NT2/D1 (cell line): ENCODE results near the gene PDLIM5.
"Not testable (repeated sequence)": the region's sequence is repeated elsewhere in the genome, so short reads cannot be mapped to it uniquely, and the experiment has no call there.

Experiments used
- DNase-seq: peaks from one replicate; pipeline ENCODE4 v3.0.0-alpha.2; 2011; ENCODE audit warnings: low read depth, low spot score
- H3K27me3 ChIP-seq: 2 replicates; pipeline ENCODE4 v1.6.0; 2011; ENCODE audit warnings: mild to moderate bottlenecking; ENCODE audit not compliant: insufficient read length, insufficient read depth
- H3K36me3 ChIP-seq: 2 replicates; pipeline ENCODE4 v1.6.1; 2011; ENCODE audit warnings: mild to moderate bottlenecking, low read length, mixed read lengths; ENCODE audit not compliant: insufficient read depth, insufficient read length
- H3K4me1 ChIP-seq: 2 replicates; pipeline ENCODE4 v1.5.1; 2011; ENCODE audit not compliant: insufficient read depth, insufficient read length
- H3K4me3 ChIP-seq: 2 replicates; pipeline ENCODE4 v1.5.1; 2011; ENCODE audit warnings: low read depth; ENCODE audit not compliant: insufficient read length
- H3K9ac ChIP-seq: 2 replicates; pipeline ENCODE4 v1.6.0; 2011; ENCODE audit warnings: low read depth; ENCODE audit not compliant: insufficient read length
- H3K9me3 ChIP-seq: 2 replicates; pipeline ENCODE4 v1.5.1; 2011; ENCODE audit warnings: mild to moderate bottlenecking, low read length; ENCODE audit not compliant: insufficient read depth
- SUZ12 ChIP-seq: IDR thresholded peaks from 2 replicates; pipeline ENCODE4 v1.6.1; 2011; ENCODE audit not compliant: insufficient read length, insufficient read depth; ENCODE audit errors: extremely low read depth
- YY1 ChIP-seq: IDR thresholded peaks from 2 replicates; pipeline ENCODE4 v1.6.1; 2011; ENCODE audit not compliant: insufficient read length, insufficient read depth
- ZNF274 ChIP-seq: IDR thresholded peaks from 2 replicates; pipeline ENCODE4 v1.6.1; 2011; ENCODE audit warnings: mild to moderate bottlenecking, low read depth, low read length

The PDLIM5 gene

DNA sequence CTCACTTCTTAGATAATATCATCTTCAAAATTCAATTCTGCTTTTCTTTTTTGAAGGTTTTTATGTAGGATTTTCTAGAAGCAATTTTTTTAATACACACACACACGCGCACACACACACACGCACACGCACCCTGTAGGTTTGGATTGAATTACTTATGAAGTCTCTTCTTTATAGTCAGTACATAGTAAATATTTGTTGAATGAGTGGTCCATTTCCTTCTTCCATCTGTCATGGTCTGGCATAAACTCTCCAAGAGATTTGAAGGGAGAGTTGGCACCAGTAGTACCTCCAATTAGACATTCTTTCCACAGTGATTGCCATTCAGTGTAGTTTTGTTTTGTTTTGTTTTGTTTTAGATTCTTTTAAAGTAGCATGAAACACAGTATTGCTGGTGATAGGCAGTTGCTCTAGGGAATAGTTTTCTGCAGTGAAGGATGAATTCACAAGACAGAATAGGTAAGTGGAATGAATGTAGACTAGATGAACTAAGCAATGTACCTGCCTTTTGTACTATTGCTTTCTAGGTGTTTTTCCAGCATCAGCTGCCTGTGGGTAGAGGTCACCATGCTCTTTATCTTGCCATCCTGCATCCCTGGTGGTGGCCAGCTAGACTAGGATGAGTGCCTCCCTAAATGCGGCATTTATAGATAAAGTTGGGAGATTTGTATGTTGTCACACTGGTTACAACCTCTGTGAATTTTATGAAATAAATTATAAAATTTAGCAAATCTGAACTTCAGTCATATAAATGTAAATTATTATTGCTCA lies 20.5 kb downstream of the PDLIM5 start:
- H3K36me3 ChIP-seq: no peaks in the 10 kb centered on the region
- TF ChIP-seq YY1 (no peak), ZNF274 (no peak), SUZ12 (no peak)
- no peaks in the 10 kb centered on the region; the same call in 1 of the 2 replicates for H3K9me3 ChIP-seq
- H3K27me3 ChIP-seq: no peaks in the 10 kb centered on the region
- no peak overlapping the region for H3K4me3 ChIP-seq
- no peak for DNase-seq
- H3K9ac ChIP-seq: no peak overlapping the region
- H3K4me1 ChIP-seq: no peaks in the 10 kb centered on the region

DNA sequence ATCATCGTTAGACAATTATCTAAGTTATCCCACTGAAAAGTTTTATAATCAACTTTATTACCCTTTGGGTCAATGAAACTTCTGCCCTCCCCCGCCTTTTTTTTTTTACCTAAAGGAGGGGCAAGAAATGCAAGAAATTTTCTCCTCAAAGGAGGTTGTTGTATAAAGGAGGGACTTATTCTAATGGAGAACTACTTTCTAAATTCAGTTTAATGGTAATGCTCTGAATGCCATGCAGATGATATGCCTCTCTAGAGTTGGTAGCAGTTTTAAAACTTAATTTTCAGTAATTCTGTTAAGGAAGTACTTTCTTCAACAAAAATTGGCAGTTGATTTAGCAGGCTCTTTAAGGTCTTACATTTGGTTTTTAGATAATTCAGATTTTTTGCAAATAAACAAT lies 23.3 kb downstream of the PDLIM5 start:
- Histone ChIP-seq H3K27me3 (no peaks in the 10 kb centered on the region), H3K4me3 (no peak overlapping the region), H3K9me3 (no peaks in the 10 kb centered on the region; the same call in 1 of the 2 replicates), H3K4me1 (no peaks in the 10 kb centered on the region), H3K9ac (no peak overlapping the region), H3K36me3 (no peaks in the 10 kb centered on the region)
- TF ChIP-seq ZNF274 (no peak), SUZ12 (no peak), YY1 (no peak)
- no peak for DNase-seq

DNA sequence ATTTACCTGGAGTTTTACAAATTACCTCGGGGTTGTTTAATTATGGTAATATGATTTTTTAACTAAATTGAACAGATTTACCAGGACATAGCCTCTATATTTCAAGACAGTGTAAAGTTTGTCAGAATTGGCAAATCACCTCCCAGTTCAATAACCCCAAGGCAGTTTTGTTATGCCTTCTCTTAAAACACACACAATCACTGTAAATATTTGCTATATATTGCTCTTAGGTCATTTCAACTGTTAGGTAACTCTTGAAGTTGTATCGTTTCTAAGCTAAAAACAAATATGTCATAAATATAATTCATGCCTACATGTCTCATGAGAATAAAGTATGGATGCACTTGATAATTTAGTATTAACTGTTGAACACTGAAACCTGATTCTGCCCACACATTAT lies 24.1 kb downstream of the PDLIM5 start:
- H3K4me3 ChIP-seq: no peak overlapping the region
- TF ChIP-seq SUZ12 (no peak), YY1 (no peak), ZNF274 (no peak)
- no peaks in the 10 kb centered on the region for H3K36me3 ChIP-seq
- no peak overlapping the region for H3K9ac ChIP-seq
- no peaks in the 10 kb centered on the region for H3K9me3 ChIP-seq
- H3K4me1 ChIP-seq: no peaks in the 10 kb centered on the region
- no peaks in the 10 kb centered on the region for H3K27me3 ChIP-seq
- DNase-seq: no peak

DNA sequence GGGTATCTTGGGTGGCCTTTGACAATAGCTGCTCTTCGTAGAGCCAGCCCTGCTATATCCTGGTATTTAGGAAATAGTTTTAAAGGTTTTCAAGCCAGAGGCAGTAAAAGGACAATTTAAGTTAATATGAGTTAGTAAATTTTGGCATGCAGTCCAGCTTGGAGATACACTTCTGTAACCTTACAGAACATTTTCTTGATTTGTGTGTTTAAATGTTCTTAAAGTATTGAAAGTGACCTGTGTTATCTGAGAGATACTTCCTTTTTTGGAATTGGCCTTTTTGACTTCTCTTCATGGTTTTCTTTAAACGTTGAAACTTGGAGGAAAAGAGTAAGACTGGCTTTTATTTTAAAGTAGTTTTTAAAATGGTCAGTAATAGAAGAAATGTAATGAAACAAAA lies 25.5 kb downstream of the PDLIM5 start:
- Histone ChIP-seq H3K27me3 (no peaks in the 10 kb centered on the region), H3K4me1 (no peaks in the 10 kb centered on the region), H3K36me3 (no peaks in the 10 kb centered on the region), H3K9ac (no peak overlapping the region), H3K4me3 (no peak overlapping the region), H3K9me3 (no peaks in the 10 kb centered on the region)
- DNase-seq: no peak
- TF ChIP-seq YY1 (no peak), SUZ12 (no peak), ZNF274 (no peak)

DNA sequence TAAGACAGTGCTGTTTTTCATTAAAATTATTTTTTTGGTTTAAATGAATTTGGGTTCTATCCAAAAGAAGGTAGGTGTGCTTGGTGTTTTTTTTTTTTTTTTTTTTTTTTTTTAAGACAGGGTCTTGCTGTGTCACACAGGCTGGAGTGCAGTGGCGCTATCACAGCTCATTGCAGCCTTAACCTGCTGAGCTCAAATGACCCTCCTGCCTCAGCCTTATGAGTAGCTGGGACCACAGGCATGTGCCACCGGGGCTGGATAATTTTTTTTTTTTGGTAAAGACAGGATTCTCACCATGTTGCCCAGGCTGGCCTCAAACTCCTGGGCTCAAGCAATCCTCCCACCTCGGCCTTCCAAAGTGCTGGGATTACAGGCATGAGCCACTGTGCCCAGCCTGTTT lies 27.1 kb downstream of the PDLIM5 start:
- DNase-seq, H3K36me3 ChIP-seq, H3K27me3 ChIP-seq, H3K4me1 ChIP-seq, H3K4me3 ChIP-seq, H3K9me3 ChIP-seq, H3K9ac ChIP-seq: not testable (repeated sequence)

DNA sequence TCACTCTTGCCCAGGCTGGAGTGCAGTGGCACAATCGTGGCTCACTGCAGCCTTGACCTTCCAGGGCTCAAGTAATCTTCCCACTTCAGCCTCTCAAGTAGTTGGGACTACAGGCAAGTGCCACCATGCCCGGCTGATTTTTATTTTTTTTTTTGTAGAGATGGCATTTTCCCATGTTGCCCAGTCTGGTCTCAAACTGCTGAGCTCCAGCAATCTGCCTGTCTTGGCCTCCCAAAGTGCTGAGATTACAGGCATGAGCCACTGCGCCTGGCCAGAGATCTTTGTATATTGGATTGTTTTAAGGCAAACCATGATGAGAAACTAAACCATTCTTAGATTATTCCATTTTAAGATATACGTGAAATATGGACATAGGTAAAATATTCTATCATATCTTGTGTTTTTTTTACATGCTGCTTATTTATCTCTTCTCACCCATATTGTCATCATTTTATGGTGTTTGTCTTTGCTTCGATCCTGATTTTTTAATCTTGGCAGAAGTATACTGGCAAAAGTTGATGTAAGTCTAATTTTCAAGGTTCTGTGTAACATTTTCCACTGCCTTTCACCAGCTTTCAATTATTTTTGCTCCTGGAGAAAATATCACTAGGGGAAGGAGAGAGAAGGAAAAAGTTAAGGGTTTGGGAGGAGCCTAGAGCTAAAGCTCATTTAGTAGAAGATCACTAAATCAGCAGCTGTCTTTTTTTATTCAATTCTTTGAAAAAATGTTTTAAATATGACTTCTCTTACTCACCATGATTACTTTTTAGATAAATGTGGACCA lies 27.8 kb downstream of the PDLIM5 start:
- H3K4me3 ChIP-seq: no peak overlapping the region
- H3K27me3 ChIP-seq: no peaks in the 10 kb centered on the region
- no peaks in the 10 kb centered on the region for H3K9me3 ChIP-seq
- TF ChIP-seq YY1 (no peak), ZNF274 (no peak), SUZ12 (no peak)
- H3K9ac ChIP-seq: no peak overlapping the region
- H3K4me1 ChIP-seq: no peaks in the 10 kb centered on the region
- DNase-seq: no peak
- no peaks in the 10 kb centered on the region for H3K36me3 ChIP-seq

DNA sequence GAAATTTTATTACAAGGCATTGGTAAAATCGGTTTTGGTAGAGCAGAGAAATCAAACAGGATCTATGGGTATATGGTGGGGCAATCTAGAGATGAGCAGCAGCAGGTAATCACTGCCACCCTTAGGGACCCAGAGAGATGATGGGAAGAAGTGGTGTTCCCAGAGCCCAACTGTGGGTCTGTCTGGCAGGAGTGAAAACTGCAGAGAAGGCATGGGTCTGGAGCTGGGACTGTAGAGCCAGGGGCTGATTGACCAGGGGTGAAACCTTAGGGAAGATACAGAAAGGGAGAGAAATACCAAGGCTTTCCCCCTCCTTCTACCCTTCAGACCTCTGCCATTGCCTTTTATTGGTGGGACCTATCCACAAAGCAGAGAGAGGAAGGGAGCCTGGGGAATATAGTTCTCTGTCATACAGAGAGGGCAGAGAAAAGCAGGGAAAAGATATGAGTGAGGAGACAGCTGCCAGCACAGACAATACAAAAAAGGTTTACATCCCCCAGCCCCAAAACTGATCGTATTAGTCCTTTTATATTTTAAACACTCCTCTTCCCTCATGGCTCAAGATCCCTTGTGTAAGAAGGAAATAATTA lies 28.7 kb downstream of the PDLIM5 start:
- H3K36me3 ChIP-seq: no peaks in the 10 kb centered on the region
- no peak for DNase-seq
- no peaks in the 10 kb centered on the region for H3K27me3 ChIP-seq
- no peaks in the 10 kb centered on the region for H3K9me3 ChIP-seq
- TF ChIP-seq ZNF274: no peak
- no peak for TF ChIP-seq SUZ12
- no peak for TF ChIP-seq YY1
- no peaks in the 10 kb centered on the region for H3K4me1 ChIP-seq
- H3K9ac ChIP-seq: no peak overlapping the region
- H3K4me3 ChIP-seq: no peak overlapping the region
